ENCODE measurements around the gene CYP20A1.

DNA sequence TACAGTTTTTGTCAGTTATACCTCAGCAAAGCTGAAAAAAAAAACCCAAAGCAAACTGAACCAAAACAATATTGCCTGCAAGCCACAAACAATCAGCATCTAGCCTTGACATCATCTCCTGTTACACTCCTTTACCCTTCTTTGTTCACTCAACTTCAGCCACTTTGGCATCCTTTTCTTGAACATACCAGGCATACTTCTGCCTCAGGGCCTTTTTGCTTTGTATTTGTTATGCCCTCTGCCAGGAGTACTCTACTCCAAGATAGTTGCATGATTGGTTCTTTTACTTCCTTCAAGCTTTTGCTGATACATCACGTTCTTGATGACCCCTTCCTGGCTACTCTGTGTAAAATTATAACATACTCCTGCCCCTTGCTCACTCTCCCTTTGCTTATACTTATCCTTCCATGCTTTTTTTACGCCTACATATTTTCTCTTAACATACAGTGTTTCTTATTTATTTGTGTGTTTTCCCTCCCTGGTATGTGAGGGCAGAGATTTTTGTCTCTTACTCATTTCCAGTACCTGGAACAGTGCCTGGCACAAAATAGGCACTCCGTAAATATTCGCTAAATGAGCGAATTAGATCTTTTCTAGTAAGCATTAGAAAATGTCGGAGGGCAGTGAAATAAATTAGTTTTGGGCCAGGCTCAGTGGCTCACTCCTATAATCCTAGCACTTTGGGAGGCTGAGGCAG, 102.1 kb downstream of the CYP20A1 start:
- TF ChIP-seq CTCF (IDR thresholded peaks at IDR 0.05) (no peak), POLR2AphosphoS5 (IDR thresholded peaks at IDR 0.05) (no peak), POLR2A (IDR thresholded peaks at IDR 0.05) (no peak)
